Breast epithelium (tissue), 4 donors: ENCODE results near the gene TSPYL2. TPM values are rescaled to one million over a fixed set of nuclear protein-coding genes. Genes with fewer than 3 reads are reported as not detected.

Source experiments
- DNase-seq, 2 donors: peaks; one replicate each; pipeline ENCODE4 v3.0.0-alpha.2; 2019; ENCODE audit warnings: low spot score in 2 of 2
- H3K27ac ChIP-seq, 2 donors: fragments of 200-600 bp; sonication (generic) in 1 of 2; one replicate each; pipeline ENCODE4 v1.5.1; 2016 to 2019; ENCODE audit warnings: mild to moderate bottlenecking in 1 of 2
- H3K27me3 ChIP-seq, 2 donors: fragments of 200-600 bp; sonication (generic) in 1 of 2; one replicate each; pipeline versions ENCODE4 v1.5.1 to v1.6.0; 2017 to 2019; ENCODE audit warnings: control low read depth in 1 of 2, mild to moderate bottlenecking in 1 of 2
- H3K36me3 ChIP-seq: fragments of 200-600 bp; one replicate; pipeline ENCODE4 v1.5.1; 2019
- H3K4me1 ChIP-seq, 2 donors: fragments of 200-600 bp; sonication (generic); one replicate each; pipeline ENCODE4 v1.5.1; 2016 to 2019; ENCODE audit warnings: control low read depth in 1 of 2
- H3K4me3 ChIP-seq, 3 donors: fragments of 200-600 bp; sonication (generic); 1 replicate in 2 of 3; 2 replicates in 1 of 3; pipeline ENCODE4 v1.5.1; 2016 to 2019; ENCODE audit warnings: mild to moderate bottlenecking in 3 of 3, moderate library complexity in 2 of 3
- H3K9me3 ChIP-seq, 2 donors: fragments of 200-600 bp; sonication (generic) in 1 of 2; one replicate each; pipeline ENCODE4 v1.5.1; 2016 to 2019; ENCODE audit warnings: control low read depth in 1 of 2
- CTCF ChIP-seq, 3 donors: fragments of 450-650 bp; IDR thresholded peaks; one replicate each; pipeline ENCODE4 v1.5.1; 2016 to 2017; ENCODE audit warnings: antibody characterized with exemption in 3 of 3, mild to moderate bottlenecking in 3 of 3, moderate library complexity in 3 of 3
- POLR2A ChIP-seq: fragments of 450-650 bp; IDR thresholded peaks from one replicate; pipeline ENCODE4 v1.6.1; 2016; ENCODE audit warnings: antibody characterized with exemption, mild to moderate bottlenecking, moderate library complexity
- POLR2AphosphoS5 ChIP-seq, 3 donors: sonication (generic); formaldehyde crosslinking; IDR thresholded peaks; one replicate each; pipeline ENCODE4 v1.6.1; 2017; ENCODE audit warnings: antibody characterized with exemption in 3 of 3
- intact Hi-C: fragments of 100-400 bp; cut with DNase I; formaldehyde crosslinking; loops from one replicate; pipeline ENCODE4 v1.15.1; 2023; ENCODE audit warnings: low total_unique reads
- total RNA-seq, 3 donors: library from RNA; depleted of rRNA; stranded (reverse); fragments of >200 nt; gene quantifications; one replicate each; pipeline ENCODE4 v1.1.0, GENCODE V29; 2016

Gene TSPYL2
- total RNA-seq, 3 donors from 2014 or later, result 63.4 to 82.7 (median 76.4) TPM

GRCh38 chrX:53135581-53135980 lies 53.4 kb downstream of the TSPYL2 start:
- no peaks in the 10 kb centered on the region for H3K36me3 ChIP-seq
- H3K9me3 ChIP-seq, result no peaks in the 10 kb centered on the region
- TF ChIP-seq CTCF (IDR thresholded peaks at IDR 0.05) (no peak), POLR2A (no peak), POLR2AphosphoS5 (IDR thresholded peaks at IDR 0.05) (no peak)
- H3K27me3 ChIP-seq, result peaks cover 0 to 5% of the 10 kb centered on the region in 2 donors
- no peak overlapping the region for H3K4me3 ChIP-seq
- no peak overlapping the region for H3K27ac ChIP-seq
- no peaks in the 10 kb centered on the region for H3K4me1 ChIP-seq
- intact Hi-C loops, result loop anchor here (1.0 kb wide), 1 partner anchor 16 kb away; no protein-coding TSS in a partner anchor
- DNase-seq, result no peak

Other genes with a start within 250 kb of the TSPYL2 start
- not detected for gene XAGE3, start 214.3 kb upstream of the TSPYL2 start, total RNA-seq
- gene FAM156B, start 185.0 kb upstream of the TSPYL2 start, total RNA-seq, result 10 to 100 TPM; 25.5 to 41.3 (median 26.2) TPM
- 10 to 100 TPM in 2 of 3 donors, 1 to 10 TPM in 1; 9.5 to 21.6 (median 19.9) TPM for gene FAM156A, start 123.8 kb upstream of the TSPYL2 start, total RNA-seq
- gene GPR173, start 33.6 kb upstream of the TSPYL2 start, total RNA-seq, result 1 to 10 TPM in 2 of 3 donors, under 1 TPM in 1; 0.96 to 2.3 (median 1.6) TPM
- 10 to 100 TPM; 16.8 to 30.7 (median 29.8) TPM for gene KANTR, start 11.8 kb downstream of the TSPYL2 start, total RNA-seq
- 100 to 1,000 TPM in 2 of 3 donors, 10 to 100 TPM in 1; 63.5 to 136 (median 123) TPM for gene KDM5C, start 142.8 kb downstream of the TSPYL2 start, total RNA-seq
- 10 to 100 TPM; 16.7 to 18.7 (median 18.3) TPM for gene IQSEC2, start 199.2 kb downstream of the TSPYL2 start, total RNA-seq